Pulmonary artery endothelial cell (primary cell): ENCODE results near the gene ZBTB21. TPM values are rescaled to one million over a fixed set of nuclear protein-coding genes. Genes with fewer than 3 reads are reported as not detected.
"Not testable (repeated sequence)": the region's sequence is repeated elsewhere in the genome, so short reads cannot be mapped to it uniquely, and the experiment has no call there.

Source experiments
- DNase-seq: peaks from one replicate; pipeline ENCODE4 v3.0.0-alpha.2; 2011; ENCODE audit warnings: low read depth, low spot score
- total RNA-seq: library from RNA; depleted of rRNA; stranded (reverse); fragments of >200 nt; gene quantifications from 2 replicates; pipeline ENCODE4 v1.2.3, GENCODE V29; 2014

Gene ZBTB21
- total RNA-seq, 1 donor from 2014 or later: 5.0 TPM

DNA sequence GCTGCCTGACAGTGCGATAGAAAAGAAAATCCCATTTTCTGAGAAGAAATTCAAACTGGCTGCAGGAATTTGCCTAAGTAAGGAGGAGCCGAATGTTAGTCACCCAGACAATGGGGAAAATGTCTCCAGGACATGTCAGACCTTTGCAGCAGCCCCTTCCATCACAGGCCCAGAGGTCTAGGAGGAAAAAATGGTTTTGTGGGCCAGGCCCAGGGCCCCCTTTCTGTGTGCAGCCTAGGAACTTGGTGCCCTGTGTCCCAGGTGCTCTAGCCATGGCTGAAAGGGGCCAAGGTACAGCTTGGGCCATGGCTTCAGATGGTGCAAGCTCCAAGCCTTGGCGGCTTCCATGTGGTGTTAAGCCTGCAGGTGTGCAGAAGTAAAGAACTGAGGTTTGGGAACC lies 14.6 kb downstream of the ZBTB21 start:
- no peak for DNase-seq

DNA sequence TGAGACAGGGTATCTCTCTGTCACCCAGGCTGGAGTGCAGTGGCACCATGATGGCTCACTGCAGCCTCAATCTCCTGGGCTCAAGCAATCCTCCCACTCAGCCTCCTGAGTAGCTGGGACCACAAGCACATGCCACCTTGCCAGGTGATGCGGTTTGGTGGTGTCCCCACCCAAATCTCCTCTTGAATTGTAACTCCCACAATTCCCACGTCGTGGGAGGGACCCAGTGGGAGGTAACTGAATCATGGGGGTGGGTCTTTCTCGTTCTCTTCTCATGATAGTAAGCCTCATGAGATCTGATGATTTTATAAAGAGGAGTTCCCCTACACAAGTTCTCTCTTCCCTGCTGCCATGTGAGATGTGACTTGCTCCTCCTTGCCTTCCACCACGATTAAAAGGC lies 15.5 kb downstream of the ZBTB21 start:
- not testable (repeated sequence) for DNase-seq

GRCh38 chr21:41993744-41994143 lies 16.4 kb downstream of the ZBTB21 start:
- DNase-seq: no peak

GRCh38 chr21:41992576-41992975 lies 17.6 kb downstream of the ZBTB21 start:
- DNase-seq: no peak

DNA sequence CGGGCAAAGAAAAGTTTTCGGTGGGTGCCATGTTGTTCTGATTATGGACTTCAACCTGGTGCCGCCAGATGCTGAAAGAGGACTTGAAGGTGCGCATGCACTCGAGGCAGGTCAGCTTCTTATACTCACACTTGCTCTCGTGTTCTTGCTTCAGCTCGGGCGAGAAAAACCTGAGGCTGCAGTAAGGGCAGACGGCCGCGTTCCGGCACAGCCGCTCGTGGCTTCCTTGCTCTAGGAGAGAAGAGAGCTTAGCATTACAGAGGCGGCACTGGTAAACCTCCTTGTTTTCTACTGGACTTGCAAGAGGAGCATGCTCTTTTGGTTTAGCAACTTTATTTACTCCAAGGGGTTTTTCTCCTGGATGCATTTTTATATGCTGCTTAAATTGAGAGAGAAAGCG lies 18.5 kb downstream of the ZBTB21 start:
- no peak for DNase-seq

- no peak for DNase-seq
Measured at GRCh38 chr21:41989698-41990097, 20.5 kb downstream of the ZBTB21 start.

- no peak for DNase-seq
Measured at GRCh38 chr21:41987310-41987709, 22.9 kb downstream of the ZBTB21 start.

- DNase-seq: no peak
Measured at GRCh38 chr21:41985662-41986416, 24.3 kb downstream of the ZBTB21 start.

- DNase-seq: no peak
Measured at GRCh38 chr21:41983229-41983628, 26.9 kb downstream of the ZBTB21 start.

DNA sequence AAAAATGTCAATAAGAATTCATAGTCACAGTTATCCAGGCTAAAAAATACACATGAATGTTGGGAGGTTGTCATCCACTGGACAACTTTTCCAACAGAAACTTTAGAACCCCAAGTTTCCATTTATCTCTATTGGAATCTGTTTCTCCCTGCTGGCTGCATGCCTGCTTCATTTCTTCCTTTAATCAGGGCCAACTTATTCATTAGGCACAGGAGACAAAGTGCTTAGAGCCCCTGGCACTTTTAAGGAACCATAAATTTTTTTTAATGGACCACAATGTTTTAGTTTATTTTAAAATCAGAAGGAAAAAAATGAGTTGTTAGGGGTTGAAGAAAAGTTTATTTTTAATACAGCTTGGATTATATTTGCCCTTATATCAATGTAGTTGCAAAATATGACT lies 29.6 kb downstream of the ZBTB21 start:
- DNase-seq: no peak

- DNase-seq: no peak
Measured at GRCh38 chr21:41979751-41980369, 30.3 kb downstream of the ZBTB21 start.

GRCh38 chr21:41979335-41979734 lies 30.8 kb downstream of the ZBTB21 start:
- DNase-seq: no peak

DNA sequence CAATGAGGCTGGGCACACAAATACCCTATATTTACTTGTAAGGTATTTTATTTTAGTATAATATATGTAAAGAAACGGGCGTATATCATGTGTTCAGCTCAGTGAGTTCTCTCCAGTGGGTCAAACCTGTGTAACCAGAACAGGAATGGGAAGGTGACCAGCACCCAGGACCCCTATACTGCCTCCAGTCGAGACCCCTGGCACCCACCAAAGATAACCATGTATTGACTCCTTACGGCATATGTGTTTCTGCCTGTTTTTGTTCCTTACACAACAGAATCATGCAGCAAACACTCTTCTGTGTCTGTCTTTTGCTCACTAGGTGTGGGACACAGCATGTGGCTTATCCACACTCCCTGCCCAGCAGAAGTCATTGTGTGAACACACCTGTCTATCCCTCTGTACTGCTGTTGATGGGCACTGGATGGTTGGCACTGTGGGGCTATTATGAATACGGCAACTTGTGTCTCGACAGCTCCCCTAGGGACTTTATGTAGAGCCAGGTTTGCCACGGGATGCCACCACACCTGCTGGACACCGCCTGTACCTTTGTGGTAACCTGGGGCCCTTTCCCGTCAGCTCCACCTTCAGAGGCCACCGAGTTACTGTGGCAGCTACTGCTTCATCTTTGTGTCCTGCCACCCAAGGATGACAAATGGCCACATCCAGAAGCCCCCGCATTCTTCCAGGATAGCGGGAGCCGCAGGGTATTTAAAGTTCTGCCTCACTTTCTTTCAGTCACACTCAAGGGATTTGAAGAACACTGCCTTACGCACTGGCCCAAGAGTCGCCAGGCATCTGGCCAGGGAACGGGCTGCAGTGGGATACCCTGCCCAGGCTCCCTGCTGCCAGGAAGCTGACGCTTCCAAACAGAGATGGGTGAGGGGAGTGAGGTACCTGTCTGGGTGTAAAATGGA lies 32.9 kb downstream of the ZBTB21 start:
- DNase-seq: no peak

DNA sequence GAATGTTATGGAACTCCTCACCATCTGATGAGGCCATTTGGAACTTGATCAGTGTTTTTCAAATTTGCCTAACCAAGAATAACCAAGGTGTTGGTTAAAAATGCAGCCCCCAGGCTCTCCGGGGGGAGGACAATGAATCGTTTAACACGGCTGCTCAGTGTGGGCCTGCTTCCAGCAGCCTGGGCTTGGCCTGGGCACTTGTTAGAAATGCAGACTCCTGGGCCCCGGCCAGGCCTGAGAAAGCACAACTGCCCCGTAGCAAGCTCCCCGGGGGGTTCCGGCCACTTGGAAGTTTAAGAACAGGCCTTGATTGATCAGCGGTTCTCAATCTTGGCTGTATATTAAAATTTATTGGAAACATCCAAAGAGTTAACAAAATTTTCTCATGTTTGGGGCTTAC lies 33.5 kb downstream of the ZBTB21 start:
- no peak for DNase-seq

GRCh38 chr21:41975391-41976272 lies 34.5 kb downstream of the ZBTB21 start:
- DNase-seq: no peak

DNA sequence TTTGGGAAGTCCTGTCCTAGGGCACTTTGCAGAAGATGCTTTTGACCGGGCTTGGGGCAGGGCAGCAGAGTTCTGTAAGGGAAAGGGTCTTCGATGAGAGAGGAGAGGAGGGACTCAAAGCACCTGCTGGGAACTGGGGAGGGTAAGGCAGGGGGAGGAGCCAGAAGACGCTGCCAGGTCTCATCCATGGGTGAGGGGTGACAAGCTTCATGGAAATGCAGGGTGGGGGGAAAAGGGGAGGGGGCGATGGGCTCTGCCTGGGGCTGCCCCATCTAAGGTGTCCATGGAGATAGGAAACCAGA lies 35.5 kb downstream of the ZBTB21 start:
- DNase-seq: no peak

DNA sequence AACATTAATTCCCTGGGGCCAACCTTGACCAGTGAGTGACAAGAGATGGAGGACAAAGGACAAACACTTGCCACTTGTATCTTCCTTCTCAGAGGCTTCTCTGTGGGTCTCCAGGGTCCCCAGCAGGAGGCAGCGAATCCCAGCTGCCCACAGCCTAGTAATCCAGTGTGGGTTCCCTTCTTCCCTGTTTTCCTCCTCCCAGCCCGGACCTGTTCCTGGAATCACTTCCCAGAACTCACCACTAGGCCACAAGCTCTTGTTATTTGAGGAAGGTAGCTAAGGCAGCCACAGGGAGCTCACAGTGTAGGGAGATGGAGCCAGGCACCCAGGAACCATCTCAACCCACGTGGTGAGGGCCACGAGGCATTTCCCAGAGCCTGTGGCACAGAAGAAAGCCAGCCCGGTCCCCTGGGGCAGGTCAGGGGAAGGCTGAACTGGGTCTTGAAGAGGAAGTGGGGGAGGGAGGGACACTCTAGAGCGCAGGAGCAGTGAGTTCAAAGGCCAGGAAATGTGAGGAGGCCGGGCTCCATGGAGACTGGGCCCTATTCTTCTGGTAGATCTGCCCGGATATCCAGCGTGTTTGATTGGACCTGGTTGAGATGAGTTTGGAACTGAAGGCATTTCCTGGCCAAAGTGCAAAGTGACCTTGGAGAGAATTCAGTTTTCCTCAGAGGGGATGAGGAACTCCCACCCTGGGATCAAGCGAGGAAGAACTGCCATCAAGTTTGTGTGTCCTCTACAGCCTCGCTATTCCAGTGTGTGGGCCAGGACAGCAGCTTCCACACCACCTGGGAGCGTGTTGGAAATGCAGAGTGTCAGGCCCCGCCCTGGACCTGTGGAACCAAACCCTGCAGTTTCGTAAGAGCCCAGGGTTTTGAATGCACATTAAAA lies 36.1 kb downstream of the ZBTB21 start:
- no peak for DNase-seq

- no peak for DNase-seq
Measured at GRCh38 chr21:41973427-41973831, 36.7 kb downstream of the ZBTB21 start.

GRCh38 chr21:41972511-41973205 lies 37.5 kb downstream of the ZBTB21 start:
- no peak for DNase-seq

DNA sequence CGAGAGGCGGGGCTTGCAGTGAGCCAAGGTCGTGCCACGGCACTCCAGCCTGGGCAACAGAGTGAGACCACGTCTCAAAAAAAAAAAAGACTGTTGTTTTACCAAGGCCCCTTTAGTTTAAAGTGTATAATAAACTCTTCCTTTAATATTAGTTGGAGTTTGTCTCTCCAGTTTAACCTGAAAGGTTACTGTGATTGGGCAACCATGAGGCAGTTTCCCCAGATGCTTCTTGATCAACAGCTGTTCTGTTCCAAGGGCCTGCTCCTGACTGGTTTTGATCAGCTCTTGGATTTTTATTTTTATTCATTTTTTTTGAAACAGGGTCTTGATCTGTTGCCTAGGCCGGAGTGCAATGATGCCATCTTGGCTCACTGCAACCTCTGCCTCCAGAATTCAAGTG lies 38.3 kb downstream of the ZBTB21 start:
- no peak for DNase-seq
